AG04449 (cell line): Measurements from ENCODE around the gene EPHA6.

ENCODE experiments used
- CTCF ChIA-PET: fragments of 350-600 bp; formaldehyde crosslinking; extraction: SDS; loops from one replicate; lab custom pipeline; 2021; ENCODE audit warnings: antibody characterized with exemption; lab: Yijun Ruan, JAX
- POLR2A ChIA-PET: fragments of 400-600, 350-600 bp; formaldehyde crosslinking; extraction: SDS; loops from one replicate; lab custom pipeline; 2020; ENCODE audit warnings: antibody characterized with exemption, inconsistent platforms; lab: Yijun Ruan, JAX
- DNase-seq: peaks from one replicate; pipeline ENCODE4 v3.0.0-alpha.2; 2010; ENCODE audit warnings: low read depth, low spot score
- H3K4me3 ChIP-seq: 2 replicates; pipeline ENCODE4 v1.5.1; 2011; ENCODE audit warnings: low read depth, mild to moderate bottlenecking, control low read depth, low read length
- TF ChIP-seq, protein P1 (sequence below): IDR thresholded peaks from one replicate; pipeline ENCODE4 v1.5.1; 2011; ENCODE audit warnings: mild to moderate bottlenecking, moderate library complexity, low read length, control low read depth, inconsistent platforms; ENCODE audit not compliant: insufficient read depth; ENCODE audit errors: missing control alignments

The EPHA6 gene

DNA sequence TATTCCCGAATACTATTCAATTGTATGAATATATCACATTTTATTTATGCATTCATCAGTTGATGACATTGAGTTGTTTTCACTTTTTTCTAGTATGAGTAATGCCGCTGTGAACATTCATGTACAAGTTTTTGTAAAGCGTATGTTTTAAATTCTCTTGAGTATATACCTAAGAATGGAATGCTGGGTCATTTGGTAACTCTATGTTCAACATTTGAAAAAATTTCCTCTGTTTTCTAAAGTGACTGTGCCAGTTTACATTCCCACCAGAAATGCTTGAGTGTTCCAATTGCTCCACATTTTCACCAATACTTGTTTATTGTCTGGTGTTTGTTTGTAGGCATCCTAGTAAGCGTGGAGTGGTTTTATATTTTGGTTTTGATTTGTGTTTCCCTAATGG is 144.5 kb downstream of the EPHA6 start:
- ChIA-PET POLR2A (no interaction called here), CTCF (no interaction called here)
- DNase-seq = no peak
- TF ChIP-seq, protein P1, sequence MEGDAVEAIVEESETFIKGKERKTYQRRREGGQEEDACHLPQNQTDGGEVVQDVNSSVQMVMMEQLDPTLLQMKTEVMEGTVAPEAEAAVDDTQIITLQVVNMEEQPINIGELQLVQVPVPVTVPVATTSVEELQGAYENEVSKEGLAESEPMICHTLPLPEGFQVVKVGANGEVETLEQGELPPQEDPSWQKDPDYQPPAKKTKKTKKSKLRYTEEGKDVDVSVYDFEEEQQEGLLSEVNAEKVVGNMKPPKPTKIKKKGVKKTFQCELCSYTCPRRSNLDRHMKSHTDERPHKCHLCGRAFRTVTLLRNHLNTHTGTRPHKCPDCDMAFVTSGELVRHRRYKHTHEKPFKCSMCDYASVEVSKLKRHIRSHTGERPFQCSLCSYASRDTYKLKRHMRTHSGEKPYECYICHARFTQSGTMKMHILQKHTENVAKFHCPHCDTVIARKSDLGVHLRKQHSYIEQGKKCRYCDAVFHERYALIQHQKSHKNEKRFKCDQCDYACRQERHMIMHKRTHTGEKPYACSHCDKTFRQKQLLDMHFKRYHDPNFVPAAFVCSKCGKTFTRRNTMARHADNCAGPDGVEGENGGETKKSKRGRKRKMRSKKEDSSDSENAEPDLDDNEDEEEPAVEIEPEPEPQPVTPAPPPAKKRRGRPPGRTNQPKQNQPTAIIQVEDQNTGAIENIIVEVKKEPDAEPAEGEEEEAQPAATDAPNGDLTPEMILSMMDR = no peak
- no peak overlapping the region for H3K4me3 ChIP-seq

- TF ChIP-seq, protein P1 = no peak
- POLR2A ChIA-PET = no interaction called here
- no peak overlapping the region for H3K4me3 ChIP-seq
- no peak for DNase-seq
- CTCF ChIA-PET = no interaction called here
These were observed 145.1 kb downstream of the EPHA6 start for GRCh38 chr3:96959474-96959873.

GRCh38 chr3:96959901-96960641 is 145.7 kb downstream of the EPHA6 start:
- ChIA-PET CTCF (no interaction called here), POLR2A (no interaction called here)
- TF ChIP-seq, protein P1 = no peak
- H3K4me3 ChIP-seq = no peak overlapping the region
- no peak for DNase-seq

DNA sequence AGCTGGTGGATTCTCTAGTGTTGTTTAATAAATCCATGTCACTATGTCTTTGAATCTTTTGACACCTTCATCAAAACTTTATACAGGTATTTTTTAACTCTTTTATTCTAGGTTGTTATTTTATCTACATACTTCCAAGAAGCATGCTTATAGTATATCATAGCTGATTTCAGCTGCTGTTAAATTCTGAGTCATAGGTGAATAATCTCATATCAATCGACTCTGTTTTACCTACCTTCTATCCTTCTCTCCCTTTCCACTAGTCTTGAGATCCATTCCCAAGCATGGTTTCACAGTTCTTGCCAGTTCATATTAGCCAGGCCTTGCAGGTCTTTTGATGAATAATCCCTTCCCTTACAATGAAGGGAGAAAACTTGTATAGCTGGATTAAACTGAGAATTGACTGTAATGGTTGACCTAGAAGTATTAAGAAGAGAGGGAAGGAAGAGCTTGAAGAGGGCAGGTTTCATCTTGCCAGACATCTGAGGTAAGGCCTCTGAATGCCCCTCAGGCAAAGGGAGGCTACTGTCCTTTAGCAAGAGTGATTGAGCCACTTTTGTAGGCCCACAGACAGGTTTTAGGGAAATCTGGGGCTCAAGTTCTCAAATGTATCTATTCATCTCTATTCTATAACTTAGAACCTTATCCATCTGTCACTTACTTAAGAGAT is 146.4 kb downstream of the EPHA6 start:
- POLR2A ChIA-PET = no interaction called here
- CTCF ChIA-PET = no interaction called here
- TF ChIP-seq, protein P1 = no peak
- DNase-seq = no peak
- no peak overlapping the region for H3K4me3 ChIP-seq

GRCh38 chr3:96961576-96961975 is 147.2 kb downstream of the EPHA6 start:
- DNase-seq = no peak
- POLR2A ChIA-PET = no interaction called here
- TF ChIP-seq, protein P1 = no peak
- CTCF ChIA-PET = no interaction called here
- H3K4me3 ChIP-seq = no peak overlapping the region

- ChIA-PET POLR2A (no interaction called here), CTCF (no interaction called here)
- DNase-seq = no peak
- TF ChIP-seq, protein P1 = no peak
- no peak overlapping the region for H3K4me3 ChIP-seq
These were observed 152.0 kb downstream of the EPHA6 start for GRCh38 chr3:96966181-96966929.
